ENCODE results near the gene SLC43A2.
A peak's percentile ranks its signal among the peaks of the same experiment; 100 is the strongest.
"Not testable (repeated sequence)": the region's sequence is repeated elsewhere in the genome, so short reads cannot be mapped to it uniquely, and the experiment has no call there.

The SLC43A2 gene

GRCh38 chr17:1565877-1566276 lies 62.8 kb downstream of the SLC43A2 start:
- Histone ChIP-seq H3K9me3 (ENCODE audit: control insufficient read depth, insufficient read depth, low read depth, low read length) (no peaks in the 10 kb centered on the region), H3K4me3 (ENCODE audit: low read depth, low read length) (no peak overlapping the region), H3K4me1 (ENCODE audit: control insufficient read depth, insufficient read depth, low read length) (peaks cover 4% of the 10 kb centered on the region), H3K36me3 (ENCODE audit: control insufficient read depth in 2 of 2, insufficient read depth in 1 of 2, low read length in 2 of 2) (no peaks in the 10 kb centered on the region), H3K27ac (ENCODE audit: extremely low read depth, low read depth, low read length) (no peak overlapping the region)
- POLR2A ChIA-PET: no interaction called here
- CTCF ChIA-PET: interaction anchor here (1.3 kb wide), 1 partner anchor 9 kb away, joined by 14 read pairs; no protein-coding TSS in a partner anchor
- TF ChIP-seq ZNF704 (tag by site-specific recombination; IDR thresholded peaks at IDR 0.05) (no peak), INSM2 (tag by site-specific recombination; IDR thresholded peaks at IDR 0.05) (no peak), ZNF394 (tag by site-specific recombination; IDR thresholded peaks at IDR 0.05; ENCODE audit: borderline replicate concordance) (no peak), ZNF777 (tag by site-specific recombination; IDR thresholded peaks at IDR 0.05; ENCODE audit: borderline replicate concordance) (no peak)

GRCh38 chr17:1563786-1564613 lies 64.6 kb downstream of the SLC43A2 start:
- peaks cover 0 to 5% of the 10 kb centered on the region in 2 experiments; a peak in 1 of 3 replicates for H3K36me3 ChIP-seq (ENCODE audit: control insufficient read depth in 2 of 2, insufficient read depth in 1 of 2, low read length in 2 of 2)
- CTCF ChIA-PET: interaction anchor here (0.7 to 1.8 kb wide), 3 partner anchors 10 to 450 kb away, joined by 3 to 10 read pairs (median 5); no protein-coding TSS in a partner anchor
- POLR2A ChIA-PET: no interaction called here
- no peaks in the 10 kb centered on the region for H3K9me3 ChIP-seq (ENCODE audit: control insufficient read depth, insufficient read depth, low read depth, low read length)
- no peak overlapping the region for H3K4me3 ChIP-seq (ENCODE audit: low read depth, low read length)
- TF ChIP-seq SP2 (tag by site-specific recombination; IDR thresholded peaks at IDR 0.05) (0 out of 2 replicates have a peak, but pooled peaks have one; percentile 22), ZEB2 (tag by site-specific recombination; IDR thresholded peaks at IDR 0.05) (0 out of 2 replicates have a peak, but pooled peaks have one; percentile 24), ZNF670 (tag by site-specific recombination; IDR thresholded peaks at IDR 0.05; ENCODE audit: low read depth) (no peak), ZNF600 (tag by site-specific recombination; IDR thresholded peaks at IDR 0.05) (peak; percentile 28; the same call in 1 of the 2 replicates), IKZF3 (tag by site-specific recombination; IDR thresholded peaks at IDR 0.05) (no peak), INSM2 (tag by site-specific recombination; IDR thresholded peaks at IDR 0.05) (no peak), ZNF112 (tag by site-specific recombination; IDR thresholded peaks at IDR 0.05) (no peak), SP7 (tag by site-specific recombination; IDR thresholded peaks at IDR 0.05) (no peak)
- H3K4me1 ChIP-seq (ENCODE audit: control insufficient read depth, insufficient read depth, low read length): peaks cover 6% of the 10 kb centered on the region
- no peak overlapping the region for H3K27ac ChIP-seq (ENCODE audit: extremely low read depth, low read depth, low read length)

GRCh38 chr17:1563471-1563785 lies 65.2 kb downstream of the SLC43A2 start:
- H3K27ac ChIP-seq (ENCODE audit: extremely low read depth, low read depth, low read length); H3K4me1 ChIP-seq (ENCODE audit: control insufficient read depth, insufficient read depth, low read length); POLR2A ChIA-PET; H3K4me3 ChIP-seq (ENCODE audit: low read depth, low read length); H3K9me3 ChIP-seq (ENCODE audit: control insufficient read depth, insufficient read depth, low read depth, low read length); H3K36me3 ChIP-seq (ENCODE audit: control insufficient read depth in 2 of 2, insufficient read depth in 1 of 2, low read length in 2 of 2): not testable (repeated sequence)
- CTCF ChIA-PET: interaction anchor here (0.7 to 1.8 kb wide), 2 partner anchors 11 to 451 kb away, joined by 3 to 10 read pairs; no protein-coding TSS in a partner anchor

GRCh38 chr17:1562176-1562643 lies 66.4 kb downstream of the SLC43A2 start:
- CTCF ChIA-PET: interaction anchor here (1.8 kb wide), 1 partner anchor 12 kb away, joined by 10 read pairs; no protein-coding TSS in a partner anchor
- Histone ChIP-seq H3K4me1 (ENCODE audit: control insufficient read depth, insufficient read depth, low read length) (peaks cover 6% of the 10 kb centered on the region), H3K9me3 (ENCODE audit: control insufficient read depth, insufficient read depth, low read depth, low read length) (no peaks in the 10 kb centered on the region), H3K36me3 (ENCODE audit: control insufficient read depth in 2 of 2, insufficient read depth in 1 of 2, low read length in 2 of 2) (peaks cover 7 to 18% of the 10 kb centered on the region in 2 experiments; a peak in 2 of 3 replicates), H3K4me3 (ENCODE audit: low read depth, low read length) (peak overlapping the region; percentile 86), H3K27ac (ENCODE audit: extremely low read depth, low read depth, low read length) (peak overlapping the region; percentile 87)
- POLR2A ChIA-PET: interaction anchor here (0.6 to 1.0 kb wide), 5 partner anchors 9 to 154 kb away, joined by 3 to 10 read pairs (median 4); partner anchors contain the start of gene INPP5K
- TF ChIP-seq ZNF558 (tag by site-specific recombination; IDR thresholded peaks at IDR 0.05) (no peak), ZBTB17 (tag by site-specific recombination; IDR thresholded peaks at IDR 0.05) (no peak), HOXC10 (CRISPR knock-in tag; IDR thresholded peaks at IDR 0.05) (no peak; the same call in 1 of the 2 replicates), ZNF76 (tag by site-specific recombination; IDR thresholded peaks at IDR 0.05; ENCODE audit: borderline replicate concordance, low read depth) (no peak), BCL6B (tag by site-specific recombination; IDR thresholded peaks at IDR 0.05) (no peak), ZNF140 (tag by site-specific recombination; IDR thresholded peaks at IDR 0.05) (no peak), PATZ1 (tag by site-specific recombination; IDR thresholded peaks at IDR 0.05) (no peak)
